NOMO-1 treated with DMSO at 0.1 percent for 48 hours (cell line): Measurements from ENCODE around the gene CLIC4.
"Not testable (repeated sequence)": the region's sequence is repeated elsewhere in the genome, so short reads cannot be mapped to it uniquely, and the experiment has no call there.

Source experiments
- DNase-seq: peaks from one replicate; lab custom pipeline; 2025; ENCODE audit not compliant: unreplicated experiment; lab: John Stamatoyannopoulos, UW

The CLIC4 gene

DNA sequence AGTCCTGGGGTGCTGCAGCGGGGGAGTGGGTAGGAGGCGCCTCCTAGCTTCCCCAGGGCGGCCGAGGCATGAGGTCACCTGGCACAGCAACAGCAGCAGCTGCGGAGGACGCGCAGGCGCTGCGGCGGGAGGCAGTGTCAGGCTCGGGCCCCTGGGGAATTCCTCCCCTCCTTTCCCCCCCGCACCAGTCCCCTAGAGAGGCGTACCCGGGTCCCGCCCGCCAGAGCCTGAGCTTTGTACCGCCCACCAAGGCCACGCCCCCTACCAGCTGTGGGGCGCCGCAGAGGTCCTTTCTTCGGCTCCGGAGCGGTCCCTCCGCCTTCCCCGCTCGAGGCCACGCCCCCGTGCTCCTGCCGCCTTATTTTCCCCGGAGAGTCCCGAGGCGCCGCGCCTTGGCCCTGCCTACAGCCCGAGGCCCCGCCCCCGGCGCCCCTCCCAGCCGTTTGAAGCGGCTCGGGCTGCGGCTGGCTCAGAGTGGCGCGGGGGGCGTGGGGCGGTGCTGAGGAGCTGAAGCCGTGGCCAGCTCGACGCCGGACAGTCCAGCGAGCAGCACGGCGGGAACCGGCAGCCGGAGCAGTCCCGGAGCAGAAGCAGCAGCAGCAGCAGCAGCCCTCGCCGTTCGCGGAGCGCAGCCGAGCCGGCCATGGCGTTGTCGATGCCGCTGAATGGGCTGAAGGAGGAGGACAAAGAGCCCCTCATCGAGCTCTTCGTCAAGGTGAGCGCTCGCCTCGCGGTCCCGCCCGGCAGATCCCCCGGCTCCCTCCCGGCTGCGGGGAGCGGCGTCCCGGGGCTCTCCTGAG lies at the start of gene CLIC4:
CLIC4 (plus strand) TSS at position 537 of the 800 bp plus-strand sequence; CDS start at position 644, 107 bp downstream.
- peak; percentile 96 for DNase-seq

DNA sequence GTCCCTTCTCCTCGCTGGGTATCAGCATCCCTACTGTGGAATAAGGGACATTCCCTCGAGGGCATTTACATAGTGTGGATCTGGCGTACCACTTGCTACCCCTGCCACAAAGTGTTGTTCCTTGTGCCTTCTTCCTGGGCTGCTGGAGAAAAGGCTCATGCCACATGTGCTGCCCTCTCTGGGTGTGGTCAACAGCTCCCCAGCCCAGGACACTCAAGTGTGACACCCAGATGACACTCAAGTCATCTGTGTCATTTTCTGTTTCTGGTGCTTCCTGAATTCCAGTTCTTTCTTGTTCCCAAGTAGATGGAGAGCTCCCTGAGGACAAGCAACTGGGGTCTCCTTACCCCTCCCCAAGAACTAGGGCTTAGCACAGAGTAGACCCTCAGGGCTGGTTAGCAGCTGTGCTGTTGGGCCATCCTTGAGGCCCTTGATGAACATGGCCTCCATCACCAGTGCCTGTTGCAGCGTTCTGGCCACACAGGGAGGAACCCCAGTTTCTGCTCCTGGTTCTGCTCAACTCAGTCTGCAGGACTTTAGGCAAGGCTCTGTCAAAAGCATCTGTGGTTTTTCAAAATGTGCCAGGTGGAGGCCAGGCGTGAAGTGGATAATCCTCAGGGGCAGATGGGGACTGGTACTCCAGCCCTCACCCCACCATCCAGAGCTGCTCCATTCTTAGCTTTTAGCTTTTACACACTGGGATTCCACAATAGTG lies 49.0 kb upstream of the CLIC4 start:
- no peak for DNase-seq

DNA sequence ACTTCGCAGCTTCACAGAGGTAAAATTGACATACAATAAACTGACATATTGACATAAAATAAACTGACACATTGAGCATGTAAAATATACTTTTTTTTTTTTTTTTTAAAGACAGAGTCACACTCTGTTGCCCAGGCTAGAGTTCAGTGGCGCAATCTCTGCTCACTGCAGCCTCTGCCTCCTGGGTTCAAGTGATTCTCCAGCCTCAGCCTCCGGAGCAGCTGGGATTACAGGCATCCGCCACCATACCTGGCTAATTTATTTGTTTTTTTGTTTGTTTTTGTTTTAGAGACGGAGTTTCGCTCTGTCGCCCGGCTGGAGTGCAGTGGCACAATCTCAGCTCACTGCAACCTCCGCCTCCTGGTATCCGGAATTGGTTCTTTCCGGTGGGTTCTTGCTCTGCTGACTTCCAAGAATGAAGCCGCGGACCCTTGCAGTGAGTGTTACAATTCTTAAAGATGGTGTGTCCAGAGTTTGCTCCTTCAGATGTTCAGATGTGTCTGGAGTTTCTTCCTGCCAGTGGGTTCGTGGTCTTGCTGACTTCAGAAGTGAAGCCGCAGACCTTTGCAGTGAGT lies 48.4 kb upstream of the CLIC4 start:
- no peak for DNase-seq

DNA sequence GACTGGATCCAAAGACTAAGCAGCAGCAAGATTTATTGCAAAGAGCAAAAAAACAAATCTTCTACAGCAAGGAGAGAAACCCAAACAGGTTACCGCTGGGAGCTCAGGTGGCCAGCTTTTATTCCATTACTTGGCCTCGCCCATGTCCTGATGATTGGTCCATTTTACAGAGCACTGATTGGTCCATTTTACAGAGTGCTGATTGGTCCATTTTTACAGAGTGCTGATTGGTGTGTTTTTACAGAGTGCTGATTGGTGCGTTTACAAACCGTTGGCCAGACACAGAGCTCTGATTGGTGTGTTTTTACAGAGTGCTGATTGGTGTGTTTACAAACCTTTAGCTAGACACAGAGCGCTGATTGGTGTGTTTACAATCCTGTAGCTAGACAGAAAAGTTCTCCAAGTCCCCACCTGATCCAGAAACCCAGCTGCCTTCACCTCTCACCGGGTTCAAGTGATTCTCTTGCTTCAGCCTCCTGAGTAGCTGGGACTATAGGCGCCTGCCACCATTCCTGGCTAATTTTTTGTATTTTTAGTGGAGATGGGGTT lies 47.7 kb upstream of the CLIC4 start:
- DNase-seq = not testable (repeated sequence)

DNA sequence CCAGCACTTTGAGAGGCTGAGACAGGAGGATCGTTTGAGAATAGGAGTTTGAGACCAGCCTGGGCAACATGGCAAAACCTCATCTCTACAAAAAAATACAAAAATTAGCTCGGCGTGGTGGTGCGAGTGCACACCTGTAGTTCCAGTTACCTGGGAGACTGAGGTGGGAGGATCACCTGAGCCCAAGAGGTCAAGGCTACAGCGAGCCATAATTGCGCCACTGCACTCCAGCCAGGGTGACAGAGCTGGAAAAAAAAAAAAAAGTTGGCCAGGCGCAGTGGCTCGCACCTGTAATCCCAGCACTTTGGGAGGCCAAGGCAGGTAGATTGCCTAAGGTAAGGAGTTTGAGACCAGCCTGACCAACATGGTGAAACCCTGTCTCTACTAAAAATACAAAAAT lies 46.9 kb upstream of the CLIC4 start:
- not testable (repeated sequence) for DNase-seq

DNA sequence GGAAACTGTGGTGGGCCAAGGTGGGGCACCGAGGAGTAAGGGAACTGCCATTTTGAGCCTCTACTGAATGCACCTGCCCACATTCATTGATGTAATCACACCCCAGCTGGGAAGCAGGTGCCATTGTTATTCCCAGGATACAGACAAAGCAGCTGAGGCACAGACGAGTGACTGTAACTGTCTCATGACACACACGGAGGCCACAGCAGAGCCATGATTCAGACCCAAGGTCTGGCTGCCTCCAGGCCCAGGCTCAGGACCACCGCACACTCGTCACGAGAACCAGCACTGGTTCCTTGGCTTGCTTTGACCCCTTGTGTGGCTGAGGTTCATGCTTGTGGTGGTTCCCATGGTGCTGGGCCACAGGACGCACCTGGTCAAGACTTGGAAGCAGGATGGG lies 45.6 kb upstream of the CLIC4 start:
- DNase-seq = no peak

DNA sequence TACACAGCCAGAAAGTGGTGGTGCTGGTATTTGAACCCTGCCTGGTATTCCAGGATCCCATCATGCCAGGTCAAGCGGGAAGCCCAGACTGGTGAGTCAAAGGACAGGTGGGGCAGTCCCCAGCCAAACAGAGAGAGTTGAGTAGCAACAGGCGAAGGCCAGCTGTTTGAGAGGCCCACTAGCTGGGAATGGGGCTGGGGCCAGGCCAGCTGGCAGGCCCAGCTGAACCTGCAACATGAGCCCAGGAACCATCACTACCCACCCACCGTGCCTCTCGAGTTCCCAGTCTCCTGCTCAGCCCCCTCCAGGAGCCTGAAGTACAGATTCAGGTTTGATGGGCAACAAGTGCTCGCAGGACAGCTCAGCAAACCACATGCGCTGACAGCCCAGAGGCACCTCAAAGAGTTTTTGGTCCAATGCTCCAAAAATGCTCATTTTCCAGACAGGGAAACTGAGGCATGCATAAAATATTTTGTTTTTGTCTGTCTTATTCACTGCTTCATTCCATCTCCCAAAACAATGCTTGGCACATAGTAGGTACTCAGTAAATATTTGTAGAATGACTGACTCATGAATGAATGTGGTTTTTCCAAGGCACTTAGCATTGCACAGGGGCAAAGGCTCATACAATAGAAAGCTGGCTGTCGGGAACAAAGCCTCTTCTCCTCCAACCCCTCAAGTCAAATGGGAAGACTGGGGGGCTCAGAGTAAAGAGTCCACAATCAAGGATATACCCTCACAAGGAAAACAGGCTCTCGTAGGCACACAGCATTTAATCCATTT lies 42.5 kb upstream of the CLIC4 start:
- DNase-seq = no peak

DNA sequence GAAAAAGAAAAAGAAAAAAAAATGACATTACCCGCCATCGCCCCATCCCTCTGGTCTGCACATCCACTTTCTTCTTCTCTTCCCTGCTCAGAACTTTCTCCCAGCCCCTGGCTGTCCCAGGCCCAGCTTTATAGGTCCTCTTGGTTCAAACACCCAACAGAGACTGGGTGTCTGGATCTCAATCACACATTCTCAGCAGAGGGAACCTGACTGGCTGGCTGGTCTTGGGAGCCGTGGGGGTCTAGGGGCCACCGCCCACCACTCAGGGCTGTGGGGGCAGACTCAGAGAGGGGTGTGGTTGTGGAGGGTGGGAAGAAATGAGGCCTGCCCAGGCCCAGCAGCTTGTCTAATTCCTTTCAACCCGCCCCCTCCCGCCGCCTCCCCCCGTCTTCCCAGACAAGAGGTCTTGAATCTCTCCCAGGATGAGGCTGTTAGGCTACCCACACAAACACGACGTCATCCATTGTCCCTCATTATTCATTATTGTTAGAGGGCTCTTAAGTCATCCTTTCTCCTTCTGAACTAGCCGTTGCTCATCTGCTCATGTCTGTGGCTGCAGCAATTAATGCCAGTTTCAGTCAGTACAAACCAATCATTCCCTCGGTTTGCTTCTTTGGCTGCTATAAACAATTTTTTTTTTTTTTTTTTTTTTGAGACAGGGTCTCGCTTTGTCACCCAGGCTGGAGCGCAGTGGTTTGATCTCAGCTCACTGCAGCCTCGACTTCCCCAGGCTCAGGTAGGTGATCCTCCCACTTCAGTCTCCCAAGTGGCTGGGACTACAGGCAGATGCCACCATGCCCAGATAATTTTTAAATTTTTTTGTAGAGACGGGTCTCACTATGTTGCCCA lies 40.6 kb upstream of the CLIC4 start:
- no peak for DNase-seq

DNA sequence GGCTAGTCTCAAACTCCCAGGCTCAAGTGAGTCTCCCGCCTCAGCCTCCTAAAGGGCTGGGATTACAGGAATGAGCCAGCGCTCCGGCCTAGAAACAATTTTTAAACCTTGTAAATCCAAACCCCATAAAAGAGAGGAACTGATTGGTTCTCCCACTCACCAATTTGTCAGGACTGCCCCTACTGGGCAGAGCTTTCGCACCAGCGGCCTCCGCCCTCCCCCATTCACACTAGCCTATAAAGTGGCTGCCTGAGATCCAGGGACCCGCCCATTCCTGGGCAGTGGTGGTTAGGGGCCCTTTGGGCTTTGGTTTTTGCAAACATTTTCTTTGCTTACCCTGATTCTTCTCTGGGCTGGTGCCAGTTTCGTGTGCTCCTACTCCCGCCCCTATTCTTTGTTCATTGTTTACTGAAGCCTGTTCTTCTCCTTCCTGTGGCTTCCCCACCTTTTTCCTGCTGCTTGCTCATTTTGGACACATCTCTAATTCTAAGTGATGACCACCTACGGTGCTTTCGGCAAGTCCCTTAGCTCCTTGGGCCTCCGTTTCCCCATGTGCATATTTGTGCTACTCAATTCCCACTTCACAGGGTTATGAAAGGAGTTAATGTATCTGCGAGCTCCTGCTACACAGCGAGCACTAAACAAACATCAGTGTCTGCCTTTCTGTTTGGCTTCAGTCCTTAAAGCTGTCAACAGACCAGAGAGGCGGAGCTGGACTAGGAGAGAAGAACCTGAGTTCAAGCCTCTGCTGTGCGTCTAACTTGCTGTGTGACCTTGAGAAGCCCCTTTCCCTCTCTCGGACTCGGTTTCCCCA lies 39.8 kb upstream of the CLIC4 start:
- DNase-seq = peak; percentile 26

DNA sequence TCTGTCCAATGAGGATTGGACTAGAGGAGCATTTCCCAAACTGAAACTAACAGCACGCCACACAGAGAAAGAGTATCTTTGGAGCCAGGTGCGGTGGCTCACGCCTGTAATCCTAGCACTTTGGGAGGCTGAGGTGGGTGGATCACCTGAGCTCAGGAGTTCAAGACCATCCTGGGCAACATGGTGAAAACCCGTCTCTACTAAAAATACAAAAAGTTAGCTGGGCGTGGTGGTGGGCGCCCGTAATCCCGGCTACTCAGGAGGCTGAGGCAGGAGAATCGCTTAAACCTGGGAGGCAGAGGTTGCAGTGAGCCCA lies 39.2 kb upstream of the CLIC4 start:
- DNase-seq = not testable (repeated sequence)

DNA sequence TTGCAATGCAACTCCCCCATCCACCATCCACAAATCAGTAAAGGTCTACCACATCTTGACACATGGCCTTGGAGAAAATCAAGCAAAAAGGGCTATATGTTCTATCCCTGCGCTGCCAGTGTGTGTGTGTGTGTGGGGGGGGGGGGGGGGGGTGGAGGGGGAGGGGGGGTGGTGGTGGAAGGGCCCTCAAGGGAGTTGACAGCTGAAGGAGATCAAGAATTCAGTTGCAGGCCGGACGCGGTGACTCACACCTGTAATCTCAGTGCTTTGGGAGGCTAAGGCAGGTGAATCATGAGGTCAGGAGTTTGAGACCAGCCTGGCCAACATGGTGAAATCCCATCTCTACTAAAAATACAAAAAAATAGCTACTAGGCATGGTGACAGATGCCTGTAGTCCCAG lies 37.6 kb upstream of the CLIC4 start:
- DNase-seq = no peak

DNA sequence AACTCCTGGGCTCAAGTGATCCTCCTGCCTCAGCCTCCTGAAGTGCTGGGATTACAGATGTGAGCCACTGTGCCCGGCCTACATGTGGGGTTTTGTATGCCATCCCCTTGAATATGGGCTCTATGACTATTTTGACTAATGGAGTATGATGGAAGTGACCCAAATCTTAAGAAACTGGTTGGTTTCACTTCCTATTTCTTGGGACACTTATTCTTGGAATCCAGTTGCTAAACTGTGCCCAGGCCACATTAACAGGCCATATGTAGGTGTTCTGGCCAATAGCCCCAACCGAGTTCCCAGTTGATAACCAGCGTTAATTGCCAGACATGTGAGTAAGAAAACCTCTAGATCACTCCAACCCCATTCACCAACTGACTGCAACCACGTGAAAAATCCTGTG lies 36.3 kb upstream of the CLIC4 start:
- DNase-seq = peak; percentile 95

DNA sequence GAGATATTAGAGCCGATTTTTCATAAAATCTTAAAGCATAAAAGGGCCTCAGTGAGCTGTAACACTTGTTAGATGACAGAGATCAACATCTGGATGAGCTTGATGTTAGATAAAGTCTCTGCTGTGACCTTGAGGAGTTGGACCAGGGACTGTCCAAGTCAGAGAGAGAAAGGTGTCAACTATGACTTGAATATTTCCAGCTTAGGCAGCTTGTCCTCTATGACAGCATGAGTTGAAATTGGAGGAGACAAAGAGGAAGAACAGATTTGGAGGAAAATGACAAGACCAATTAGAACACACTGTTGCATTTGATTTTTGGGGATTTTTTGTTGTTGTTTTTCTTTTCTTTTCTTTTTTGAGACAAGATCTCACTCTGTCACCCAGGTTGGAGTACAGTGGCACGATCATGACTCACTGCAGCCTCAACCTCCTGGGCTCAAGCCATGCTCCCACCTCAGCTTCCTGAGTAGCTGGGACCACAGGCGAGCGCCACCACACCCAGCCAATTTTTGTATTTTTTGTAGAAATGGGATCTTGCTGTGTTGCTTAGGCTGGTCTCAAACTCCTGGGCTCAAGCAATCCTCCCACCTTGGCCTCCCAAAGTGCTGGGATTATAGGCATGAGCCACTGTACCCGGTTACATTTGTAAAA lies 35.3 kb upstream of the CLIC4 start:
- DNase-seq = no peak

DNA sequence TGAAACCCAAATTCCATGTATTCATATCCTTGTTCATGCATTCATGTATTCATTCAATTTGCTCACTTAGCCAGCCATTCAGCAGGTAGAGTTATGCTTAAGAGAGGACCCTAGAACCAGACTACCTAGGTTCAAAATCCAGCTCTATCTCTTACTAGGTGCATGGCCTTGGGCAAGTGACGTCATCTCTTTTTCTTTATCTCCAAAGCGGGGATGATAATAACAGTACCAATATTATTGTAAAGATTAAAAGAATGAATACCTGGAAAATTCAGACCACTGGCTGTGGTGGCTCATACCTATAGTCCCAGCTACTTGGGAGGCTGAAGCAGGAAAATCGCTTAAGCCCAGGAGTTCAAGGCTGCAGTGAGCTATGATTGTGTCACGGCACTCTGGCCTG lies 33.9 kb upstream of the CLIC4 start:
- no peak for DNase-seq

DNA sequence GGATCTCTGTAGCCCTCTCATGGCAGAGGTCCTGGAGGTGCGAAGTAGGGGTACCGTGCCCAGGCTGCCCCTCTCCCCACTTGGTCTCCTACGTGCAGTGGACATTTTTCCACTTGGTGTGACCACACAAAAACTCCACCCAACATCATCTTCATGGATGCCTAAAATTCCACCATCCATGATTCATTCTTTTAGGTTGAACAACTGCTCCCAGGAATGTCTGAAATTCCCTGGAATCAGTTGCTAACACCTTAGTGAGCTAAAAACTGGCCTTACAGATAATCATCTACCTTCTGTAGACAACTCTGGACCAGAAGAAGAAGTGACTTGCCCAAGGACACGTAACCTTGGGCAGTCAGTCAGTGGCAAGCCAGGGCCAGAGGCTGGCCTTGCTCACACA lies 32.1 kb upstream of the CLIC4 start:
- no peak for DNase-seq

DNA sequence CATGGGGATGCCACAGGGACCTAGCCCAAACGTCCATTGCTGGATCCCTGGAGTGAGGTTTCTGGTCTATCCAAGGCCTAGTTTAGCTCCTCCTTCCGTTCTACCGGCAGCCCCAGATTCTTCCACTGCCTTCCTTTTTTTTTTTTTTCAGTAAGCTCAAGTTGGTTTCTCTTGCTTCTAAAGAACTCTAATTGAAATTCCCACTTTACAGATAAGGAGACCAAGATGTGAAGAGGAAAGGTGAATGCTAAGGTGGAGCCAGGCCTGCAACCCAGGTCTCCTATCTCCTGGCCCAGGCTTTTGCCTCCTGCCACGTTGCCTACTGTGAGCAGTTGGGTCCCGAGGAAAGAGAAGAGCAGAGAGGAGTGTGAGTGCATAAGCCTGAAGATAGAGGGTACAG lies 31.5 kb upstream of the CLIC4 start:
- no peak for DNase-seq

DNA sequence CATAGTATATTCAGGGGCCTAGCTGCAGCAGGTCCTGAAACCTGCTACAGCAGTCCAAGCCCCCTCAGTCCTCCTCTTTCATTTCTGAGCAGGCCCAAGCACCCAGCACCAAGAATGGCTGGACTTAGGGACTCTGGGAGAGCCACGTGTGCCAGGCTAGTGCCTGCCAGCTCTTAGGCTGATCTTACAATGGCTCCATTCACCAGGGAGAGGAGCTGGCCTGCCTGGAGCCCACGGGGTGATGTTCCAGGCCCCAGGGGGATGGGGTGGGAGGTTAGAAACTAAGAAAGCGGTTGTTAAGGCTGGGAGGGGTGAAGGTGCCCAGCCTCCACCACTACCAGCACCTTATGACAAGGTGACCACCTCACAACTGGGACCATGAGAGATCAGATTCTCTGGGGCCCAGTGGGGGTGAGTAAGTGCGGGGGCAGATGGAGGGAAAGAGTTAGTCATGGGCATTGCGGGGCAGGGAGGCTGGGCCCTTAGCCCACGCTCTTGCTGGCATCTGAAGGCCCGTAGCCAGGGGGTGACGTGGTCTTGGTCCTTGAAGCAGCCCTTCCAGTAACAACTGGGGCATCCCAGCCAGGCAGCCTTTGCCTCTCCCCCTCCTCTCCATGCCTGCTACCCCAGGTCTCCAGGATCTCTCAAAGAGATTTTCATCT lies 30.3 kb upstream of the CLIC4 start:
- no peak for DNase-seq

DNA sequence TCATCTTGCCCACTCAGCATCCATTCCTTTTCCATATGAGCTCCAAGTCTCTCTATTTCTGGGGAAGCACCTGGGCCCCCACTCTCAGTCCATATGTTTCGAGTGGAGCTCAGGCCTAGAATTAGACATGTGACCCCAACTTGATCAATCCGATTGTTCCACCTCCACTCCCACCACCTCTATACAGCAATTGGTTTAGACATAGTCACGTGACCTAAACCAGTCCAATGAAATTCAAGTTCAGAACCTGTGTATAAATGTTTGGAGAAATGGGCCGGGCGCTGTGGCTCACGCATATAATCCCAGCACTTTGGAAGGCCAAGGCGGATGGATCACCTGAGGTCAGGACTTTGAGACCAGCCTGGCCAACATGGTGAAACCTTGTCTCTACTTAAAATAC lies 29.6 kb upstream of the CLIC4 start:
- DNase-seq = no peak
